Activated B cell treated with CpG ODN at 0.5 μM for 24 hours (primary cell): ENCODE results near the gene PLA2G4C. TPM values are rescaled to one million over a fixed set of nuclear protein-coding genes. Genes with fewer than 3 reads are reported as not detected.

ENCODE experiments used
- ATAC-seq: fragments of 200-7000 bp; cut with Tn5 transposase; one replicate; pipeline ENCODE4 v1.10.0; 2021; ENCODE audit warnings: low read depth, mild to moderate bottlenecking, moderate library complexity
- CTCF ChIA-PET: fragments of 350-600 bp; sonication (Branson Sonifier 250); formaldehyde crosslinking; loops from one replicate; lab custom pipeline; 2021; ENCODE audit warnings: antibody characterized with exemption; lab: Charles Lee
- POLR2A ChIA-PET: fragments of 350-600 bp; sonication (Branson Sonifier 250); formaldehyde crosslinking; loops from one replicate; lab custom pipeline; 2021; ENCODE audit warnings: antibody characterized with exemption; lab: Charles Lee
- DNase-seq: peaks from one replicate; pipeline ENCODE4 v3.0.0; 2022
- H3K27ac Mint-ChIP-seq: one replicate; pipeline ENCODE4 v1.8.0; 2020; ENCODE audit warnings: mixed read lengths
- H3K27me3 Mint-ChIP-seq: one replicate; pipeline ENCODE4 v1.8.0; 2021; ENCODE audit warnings: mixed read lengths
- H3K36me3 Mint-ChIP-seq: one replicate; pipeline ENCODE4 v1.8.0; 2021; ENCODE audit warnings: low read depth, mixed read lengths
- H3K4me1 Mint-ChIP-seq: one replicate; pipeline ENCODE4 v1.8.0; 2021; ENCODE audit warnings: mixed read lengths
- H3K4me3 Mint-ChIP-seq: one replicate; pipeline ENCODE4 v1.8.0; 2020; ENCODE audit warnings: mild to moderate bottlenecking, mixed read lengths
- H3K9me3 Mint-ChIP-seq: one replicate; pipeline ENCODE4 v1.8.0; 2020; ENCODE audit warnings: mixed read lengths
- intact Hi-C: fragments of 100-400 bp; cut with micrococcal nuclease; formaldehyde crosslinking; loops from one replicate; pipeline ENCODE4 v1.15.1; 2024
- total RNA-seq: library from RNA; stranded (reverse); gene quantifications from 2 replicates; pipeline ENCODE4 v1.2.3, GENCODE V29; 2022
- TF ChIP-seq, protein P1 (sequence below): fragments of 200-600 bp; IDR thresholded peaks from one replicate; pipeline ENCODE4 v1.8.0; 2022; ENCODE audit warnings: antibody characterized with exemption, mild to moderate bottlenecking

Gene PLA2G4C
- total RNA-seq, 1 donor from 2014 or later = 16.6 TPM

DNA sequence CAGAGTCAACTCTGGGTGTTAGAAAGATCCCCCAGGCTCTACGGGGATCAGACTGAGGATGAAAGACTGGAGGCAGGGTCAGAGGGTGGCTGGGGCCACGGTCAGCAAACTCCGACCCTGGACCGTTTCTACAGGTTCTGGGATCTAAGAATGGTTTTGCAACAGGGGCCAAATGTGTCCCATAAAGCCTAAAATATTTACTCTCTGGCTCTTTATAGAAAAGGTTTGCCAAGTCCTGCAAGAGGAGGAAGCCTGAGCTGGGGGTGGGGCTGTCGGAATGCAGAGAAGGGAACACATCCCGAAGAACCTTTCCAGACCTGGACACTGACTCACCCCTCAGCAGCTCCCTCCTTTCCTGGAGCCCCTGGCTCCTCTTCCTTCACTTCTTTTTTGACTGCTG is 38.8 kb upstream of the PLA2G4C start:
- TF ChIP-seq, protein P1, sequence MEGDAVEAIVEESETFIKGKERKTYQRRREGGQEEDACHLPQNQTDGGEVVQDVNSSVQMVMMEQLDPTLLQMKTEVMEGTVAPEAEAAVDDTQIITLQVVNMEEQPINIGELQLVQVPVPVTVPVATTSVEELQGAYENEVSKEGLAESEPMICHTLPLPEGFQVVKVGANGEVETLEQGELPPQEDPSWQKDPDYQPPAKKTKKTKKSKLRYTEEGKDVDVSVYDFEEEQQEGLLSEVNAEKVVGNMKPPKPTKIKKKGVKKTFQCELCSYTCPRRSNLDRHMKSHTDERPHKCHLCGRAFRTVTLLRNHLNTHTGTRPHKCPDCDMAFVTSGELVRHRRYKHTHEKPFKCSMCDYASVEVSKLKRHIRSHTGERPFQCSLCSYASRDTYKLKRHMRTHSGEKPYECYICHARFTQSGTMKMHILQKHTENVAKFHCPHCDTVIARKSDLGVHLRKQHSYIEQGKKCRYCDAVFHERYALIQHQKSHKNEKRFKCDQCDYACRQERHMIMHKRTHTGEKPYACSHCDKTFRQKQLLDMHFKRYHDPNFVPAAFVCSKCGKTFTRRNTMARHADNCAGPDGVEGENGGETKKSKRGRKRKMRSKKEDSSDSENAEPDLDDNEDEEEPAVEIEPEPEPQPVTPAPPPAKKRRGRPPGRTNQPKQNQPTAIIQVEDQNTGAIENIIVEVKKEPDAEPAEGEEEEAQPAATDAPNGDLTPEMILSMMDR = no peak
- no peaks in the 10 kb centered on the region for H3K9me3 Mint-ChIP-seq
- H3K4me1 Mint-ChIP-seq = peaks cover 2% of the 10 kb centered on the region
- H3K4me3 Mint-ChIP-seq = no peak overlapping the region
- H3K27ac Mint-ChIP-seq = no peak overlapping the region
- ATAC-seq (no peak), DNase-seq (no peak)
- POLR2A ChIA-PET = interaction anchor here (0.6 kb wide), 1 partner anchor 20 kb away, joined by 4 read pairs; no protein-coding TSS in a partner anchor
- H3K27me3 Mint-ChIP-seq = no peaks in the 10 kb centered on the region
- CTCF ChIA-PET = interaction anchor here (0.6 to 7.2 kb wide), 2 partner anchors 27 to 40 kb away, joined by 4 to 77 read pairs; partner anchors contain the start of gene PLA2G4C
- intact Hi-C loops = no loop called here
- peaks cover 68% of the 10 kb centered on the region for H3K36me3 Mint-ChIP-seq

DNA sequence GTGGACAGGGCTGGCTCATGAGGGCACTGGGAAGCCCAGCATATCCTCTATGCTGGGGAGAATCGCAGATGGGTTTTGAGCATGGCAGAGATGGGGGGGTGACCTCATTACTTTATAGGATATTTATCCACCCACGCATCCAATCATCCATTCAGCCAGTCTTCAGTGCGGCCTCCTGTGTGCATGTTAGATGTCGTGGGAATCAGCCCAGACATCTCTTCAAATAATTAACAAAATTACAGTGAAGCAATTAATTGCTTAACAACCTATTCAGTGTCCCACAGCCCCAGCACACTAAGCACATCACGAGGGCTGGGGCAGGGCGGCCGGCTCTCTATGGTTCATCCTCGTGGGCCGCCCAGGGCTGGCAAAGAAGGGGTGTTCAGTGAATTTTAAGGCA is 38.0 kb upstream of the PLA2G4C start:
- H3K36me3 Mint-ChIP-seq = peaks cover 68% of the 10 kb centered on the region
- H3K9me3 Mint-ChIP-seq = no peaks in the 10 kb centered on the region
- H3K27me3 Mint-ChIP-seq = no peaks in the 10 kb centered on the region
- POLR2A ChIA-PET = no interaction called here
- peaks cover 2% of the 10 kb centered on the region for H3K4me1 Mint-ChIP-seq
- no peak overlapping the region for H3K4me3 Mint-ChIP-seq
- ATAC-seq = no peak
- CTCF ChIA-PET = no interaction called here
- intact Hi-C loops = no loop called here
- TF ChIP-seq, protein P1 = no peak
- DNase-seq = no peak
- no peak overlapping the region for H3K27ac Mint-ChIP-seq

DNA sequence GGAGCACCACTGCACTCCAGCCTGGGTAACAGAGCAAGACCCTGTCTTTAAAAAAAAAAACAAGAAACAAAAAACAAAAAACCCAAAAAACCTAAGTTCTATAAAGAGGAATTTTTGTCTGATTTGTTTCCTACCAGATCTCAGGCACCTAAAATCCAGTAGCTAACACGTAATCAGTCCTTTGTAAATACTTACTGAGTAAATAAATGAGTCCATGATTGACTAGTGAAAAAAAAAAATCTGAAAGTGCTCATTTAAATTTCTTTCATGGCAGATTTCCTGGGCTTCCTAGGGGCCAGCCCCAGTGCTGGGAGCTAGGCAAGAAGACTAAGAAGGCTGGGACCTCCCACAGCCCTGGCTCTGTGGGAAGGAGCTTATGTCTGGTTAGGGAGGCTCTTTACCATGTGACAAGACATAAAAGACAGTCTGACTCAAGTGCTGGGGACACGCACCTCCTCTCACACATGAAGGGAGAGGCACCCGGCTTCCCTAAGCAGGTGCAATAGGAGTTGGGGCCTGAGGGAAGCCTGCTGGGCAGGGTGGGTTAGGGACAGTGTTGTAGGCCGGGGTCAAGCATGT is 37.1 kb upstream of the PLA2G4C start:
- CTCF ChIA-PET = interaction anchor here (0.6 to 0.9 kb wide), 2 partner anchors 12 to 40 kb away, joined by 3 read pairs; no protein-coding TSS in a partner anchor
- ATAC-seq (no peak), DNase-seq (no peak)
- Mint-ChIP-seq H3K27ac (no peak overlapping the region), H3K4me3 (no peak overlapping the region), H3K4me1 (peaks cover 2% of the 10 kb centered on the region), H3K36me3 (peaks cover 76% of the 10 kb centered on the region), H3K27me3 (no peaks in the 10 kb centered on the region), H3K9me3 (no peaks in the 10 kb centered on the region)
- intact Hi-C loops = no loop called here
- POLR2A ChIA-PET = interaction anchor here (0.5 kb wide), 1 partner anchor 16 kb away, joined by 3 read pairs; no protein-coding TSS in a partner anchor
- TF ChIP-seq, protein P1 = no peak

DNA sequence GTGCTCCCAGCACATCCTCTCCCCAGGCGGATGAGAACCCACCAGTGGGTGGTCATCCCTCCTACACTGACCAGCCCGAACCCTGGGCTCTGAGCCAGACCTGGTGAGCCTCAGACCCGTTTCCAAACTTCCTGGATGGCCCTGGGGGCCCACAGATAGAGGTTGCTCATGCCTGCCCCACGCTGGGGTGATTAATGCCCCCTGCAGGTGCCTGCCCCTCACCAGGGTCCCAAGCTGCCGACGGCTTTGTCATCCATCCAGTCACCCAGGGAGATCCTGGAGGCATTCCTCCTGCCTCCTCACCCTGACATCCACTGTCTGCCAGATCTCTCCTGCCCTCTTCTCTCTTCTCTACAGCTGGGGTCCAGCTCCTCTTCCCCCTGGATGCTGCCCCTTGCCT is 28.4 kb upstream of the PLA2G4C start:
- H3K27ac Mint-ChIP-seq = no peak overlapping the region
- H3K9me3 Mint-ChIP-seq = no peaks in the 10 kb centered on the region
- ChIA-PET CTCF (no interaction called here), POLR2A (no interaction called here)
- ATAC-seq = no peak
- TF ChIP-seq, protein P1 = no peak
- no peaks in the 10 kb centered on the region for H3K4me1 Mint-ChIP-seq
- no peak for DNase-seq
- H3K27me3 Mint-ChIP-seq = no peaks in the 10 kb centered on the region
- intact Hi-C loops = no loop called here
- H3K36me3 Mint-ChIP-seq = peaks cover 47% of the 10 kb centered on the region
- no peak overlapping the region for H3K4me3 Mint-ChIP-seq

DNA sequence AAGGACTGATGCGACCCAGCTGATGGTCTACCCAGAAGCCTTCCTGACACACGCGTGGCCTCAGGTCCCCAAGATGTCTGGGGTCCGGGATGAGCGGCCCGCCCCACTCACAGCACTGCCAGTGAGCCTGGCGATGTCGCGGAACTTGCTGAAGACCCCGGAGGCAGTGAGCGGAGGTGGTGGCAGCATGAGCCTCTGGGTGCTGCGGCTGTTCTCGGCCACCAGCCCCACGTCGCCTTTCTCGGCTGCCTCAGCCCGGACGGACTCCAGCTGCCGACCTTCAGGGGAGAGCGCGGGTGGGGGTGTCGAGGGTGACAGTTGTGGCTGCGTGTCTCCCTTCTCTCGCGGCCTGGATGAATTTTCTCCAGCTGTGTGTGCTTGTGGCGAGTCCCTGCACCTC is 26.8 kb upstream of the PLA2G4C start:
- H3K4me3 Mint-ChIP-seq = no peak overlapping the region
- no peak overlapping the region for H3K27ac Mint-ChIP-seq
- no peaks in the 10 kb centered on the region for H3K27me3 Mint-ChIP-seq
- TF ChIP-seq, protein P1 = no peak
- DNase-seq = no peak
- POLR2A ChIA-PET = no interaction called here
- peaks cover 35% of the 10 kb centered on the region for H3K36me3 Mint-ChIP-seq
- no peak for ATAC-seq
- H3K4me1 Mint-ChIP-seq = no peaks in the 10 kb centered on the region
- intact Hi-C loops = no loop called here
- CTCF ChIA-PET = no interaction called here
- H3K9me3 Mint-ChIP-seq = no peaks in the 10 kb centered on the region
